Kidney (tissue), 14 donors: ENCODE measurements around the gene EPSTI1. TPM values are rescaled to one million over a fixed set of nuclear protein-coding genes. Genes with fewer than 3 reads are reported as not detected.
"Not testable (repeated sequence)": the region's sequence is repeated elsewhere in the genome, so short reads cannot be mapped to it uniquely, and the experiment has no call there.

Experiments used
- DNase-seq, 5 donors: peaks; one replicate each; pipeline ENCODE4 v3.0.0-alpha.2; 2013 to 2020
- FAIRE-seq: peaks from 2 replicates; lab custom pipeline; 2012; peaks lifted over from hg19 to GRCh38; lab: Jason Lieb, UNC
- H3K27ac ChIP-seq, 2 donors: one replicate each; pipeline ENCODE4 v1.7.0; 2013; ENCODE audit warnings: low read depth in 2 of 2, low read length in 2 of 2, inconsistent platforms in 1 of 2
- H3K27me3 ChIP-seq: one replicate; pipeline ENCODE4 v1.7.1; 2013; ENCODE audit warnings: low read length, inconsistent platforms; ENCODE audit not compliant: control insufficient read depth, insufficient read depth
- H3K36me3 ChIP-seq, 3 donors: one replicate each; pipeline versions ENCODE4 v1.7.0 to v1.7.1; 2013; ENCODE audit warnings: low read length in 3 of 3, control low read depth in 1 of 3, inconsistent platforms in 1 of 3; ENCODE audit not compliant: insufficient read depth in 3 of 3, control insufficient read depth in 2 of 3
- H3K4me1 ChIP-seq, 3 donors: one replicate each; pipeline versions ENCODE4 v1.7.0 to v1.7.1; 2013; ENCODE audit warnings: low read length in 3 of 3, inconsistent platforms in 1 of 3, low read depth in 1 of 3; ENCODE audit not compliant: control insufficient read depth in 2 of 3, insufficient read depth in 2 of 3
- H3K4me3 ChIP-seq, 3 donors: one replicate each; pipeline versions ENCODE4 v1.7.0 to v1.8.1; 2013; ENCODE audit warnings: low read length in 3 of 3, control low read depth in 1 of 3, inconsistent platforms in 1 of 3
- H3K9ac ChIP-seq, 3 donors: one replicate each; pipeline versions ENCODE4 v1.7.0 to v1.7.1; 2013; ENCODE audit warnings: low read length in 3 of 3, control low read depth in 1 of 3, inconsistent platforms in 1 of 3
- H3K9me3 ChIP-seq, 3 donors: one replicate each; pipeline versions ENCODE4 v1.7.0 to v1.7.1; 2013; ENCODE audit warnings: low read length in 3 of 3, control low read depth in 1 of 3, inconsistent platforms in 1 of 3; ENCODE audit not compliant: control insufficient read depth in 2 of 3, insufficient read depth in 1 of 3
- CTCF ChIP-seq: IDR thresholded peaks from 3 replicates; pipeline ENCODE4 v1.5.1; 2012; ENCODE audit warnings: mild to moderate bottlenecking, moderate library complexity, borderline replicate concordance; ENCODE audit not compliant: insufficient read depth; ENCODE audit errors: extremely low read depth
- intact Hi-C: fragments of 100-400 bp; cut with DNase I; formaldehyde crosslinking; loops from one replicate; pipeline ENCODE4 v1.11.1; 2022
- polyA plus RNA-seq: library from polyadenylated mRNA; stranded (reverse); fragments of 350-450 nt; fragmentation: Illumina TruSeq; extraction: RNeasy Lipid Tissue Mini Kit (QIAGEN cat#74804); gene quantifications from one replicate; pipeline ENCODE4 v1.2.3, GENCODE V29; 2014; ENCODE audit warnings: low read depth, low replicate concordance; ENCODE audit not compliant: insufficient read depth
- total RNA-seq: library from RNA; stranded (reverse); fragmentation: NEBNext Ultra II Directional; extraction: Animal tissue kit (Norgen Biotek cat#: 25700); gene quantifications from one replicate; pipeline ENCODE4 v1.2.1, GENCODE V29; 2021
- donor health status: control.
- donor health status: control.
- donor health status: control.
- donor health status: control.
- donor health status: control.
- donor health status: DM: yes; HTN: yes; CAD: no.
- donor health status: Normal renal cell carcinoma (clear cell type).

The EPSTI1 gene
- total and polyA plus RNA-seq, 2 donors from 2014 or later, result 11.2 to 12.2 TPM

GRCh38 chr13:42867232-42867631 is 124.8 kb downstream of the EPSTI1 start:
- H3K4me1 ChIP-seq, result no peaks in the 10 kb centered on the region
- no peak for TF ChIP-seq CTCF
- FAIRE-seq (no peak), DNase-seq (no peak)
- no peaks in the 10 kb centered on the region for H3K36me3 ChIP-seq
- no peak overlapping the region for H3K27ac ChIP-seq
- H3K4me3 ChIP-seq, result no peak overlapping the region
- H3K9me3 ChIP-seq, result no peaks in the 10 kb centered on the region
- no peaks in the 10 kb centered on the region for H3K27me3 ChIP-seq
- intact Hi-C loops, result no loop called here
- H3K9ac ChIP-seq, result no peak overlapping the region

- Histone ChIP-seq H3K4me1 (no peaks in the 10 kb centered on the region), H3K9ac (no peak overlapping the region), H3K36me3 (no peaks in the 10 kb centered on the region), H3K27ac (no peak overlapping the region), H3K4me3 (no peak overlapping the region), H3K27me3 (no peaks in the 10 kb centered on the region), H3K9me3 (no peaks in the 10 kb centered on the region)
- intact Hi-C loops, result no loop called here
- FAIRE-seq, result no peak
- no peak for DNase-seq
- TF ChIP-seq CTCF, result no peak
Measured at GRCh38 chr13:42865768-42866102, 126.3 kb downstream of the EPSTI1 start.

GRCh38 chr13:42864952-42865767 is 126.9 kb downstream of the EPSTI1 start:
- H3K27me3 ChIP-seq, result no peaks in the 10 kb centered on the region
- no peaks in the 10 kb centered on the region for H3K9me3 ChIP-seq
- no peak overlapping the region for H3K9ac ChIP-seq
- H3K27ac ChIP-seq, result no peak overlapping the region
- FAIRE-seq, result no peak
- H3K36me3 ChIP-seq, result no peaks in the 10 kb centered on the region
- no peak overlapping the region for H3K4me3 ChIP-seq
- intact Hi-C loops, result no loop called here
- DNase-seq, result no peak
- TF ChIP-seq CTCF, result no peak
- no peaks in the 10 kb centered on the region for H3K4me1 ChIP-seq

GRCh38 chr13:42862370-42862769 is 129.7 kb downstream of the EPSTI1 start:
- H3K4me3 ChIP-seq, H3K27ac ChIP-seq, H3K27me3 ChIP-seq, H3K36me3 ChIP-seq, intact Hi-C loops, H3K9me3 ChIP-seq, FAIRE-seq, DNase-seq, H3K4me1 ChIP-seq, H3K9ac ChIP-seq: not testable (repeated sequence)
